HEK293 (cell line): ENCODE results near the gene SQSTM1.

Experiments
- CTCF ChIA-PET: fragments of 350-600 bp; formaldehyde crosslinking; extraction: SDS; loops from one replicate; lab custom pipeline; 2021; ENCODE audit warnings: antibody characterized with exemption; lab: Yijun Ruan, JAX
- POLR2A ChIA-PET: fragments of 300-600 bp; formaldehyde crosslinking; extraction: SDS; loops from one replicate; lab custom pipeline; 2020; ENCODE audit warnings: antibody characterized with exemption, inconsistent platforms; lab: Yijun Ruan, JAX
- H3K27ac ChIP-seq: fragments of 200-500 bp; sonication (Bioruptor generic); 2 replicates; pipeline ENCODE4 v1.5.1; 2014; ENCODE audit warnings: low read depth, low read length, control low read depth, inconsistent platforms; ENCODE audit errors: extremely low read depth
- H3K36me3 ChIP-seq, 2 experiments: fragments of 200-500 bp in 1 of 2; sonication (Bioruptor generic) in 1 of 2; 1 replicate in 1 of 2; 2 replicates in 1 of 2; pipeline ENCODE4 v1.5.1; 2014 to 2017; ENCODE audit warnings: inconsistent platforms in 2 of 2, low read length in 2 of 2; ENCODE audit not compliant: control insufficient read depth in 2 of 2, insufficient read depth in 1 of 2
- H3K4me1 ChIP-seq: fragments of 200-500 bp; sonication (Bioruptor generic); 2 replicates; pipeline ENCODE4 v1.5.1; 2014; ENCODE audit warnings: mild to moderate bottlenecking, low read length, inconsistent platforms; ENCODE audit not compliant: control insufficient read depth, insufficient read depth
- H3K4me3 ChIP-seq: 2 replicates; pipeline ENCODE4 v1.5.1; 2011; ENCODE audit warnings: low read depth, mild to moderate bottlenecking, control low read depth, low read length, moderate library complexity
- H3K9me3 ChIP-seq: fragments of 200-500 bp; sonication (Bioruptor generic); 2 replicates; pipeline ENCODE4 v1.5.1; 2014; ENCODE audit warnings: low read depth, low read length, inconsistent platforms; ENCODE audit not compliant: control insufficient read depth, insufficient read depth
- EGR2 ChIP-seq: fragments of 450-650 bp; formaldehyde crosslinking; IDR thresholded peaks from 2 replicates; pipeline ENCODE4 v1.5.1; 2016; ENCODE audit warnings: low read depth, missing biosample characterization, missing genetic modification characterization
- MYNN ChIP-seq: fragments of 450-650 bp; formaldehyde crosslinking; IDR thresholded peaks from 2 replicates; pipeline ENCODE4 v1.5.1; 2016; ENCODE audit warnings: missing biosample characterization, missing genetic modification characterization, borderline replicate concordance
- OVOL3 ChIP-seq: fragments of 450-650 bp; formaldehyde crosslinking; IDR thresholded peaks from 2 replicates; pipeline ENCODE4 v1.5.1; 2016; ENCODE audit warnings: missing biosample characterization, missing genetic modification characterization
- PRDM6 ChIP-seq: fragments of 450-650 bp; formaldehyde crosslinking; IDR thresholded peaks from 2 replicates; pipeline ENCODE4 v1.5.1; 2017; ENCODE audit warnings: missing biosample characterization, missing genetic modification characterization
- SP7 ChIP-seq: fragments of 450-650 bp; formaldehyde crosslinking; IDR thresholded peaks from 2 replicates; pipeline ENCODE4 v1.5.1; 2016; ENCODE audit warnings: missing biosample characterization, missing genetic modification characterization
- YY2 ChIP-seq: fragments of 450-650 bp; formaldehyde crosslinking; IDR thresholded peaks from 2 replicates; pipeline ENCODE4 v1.5.1; 2016; ENCODE audit warnings: missing biosample characterization, missing genetic modification characterization
- ZBTB6 ChIP-seq: fragments of 450-650 bp; formaldehyde crosslinking; IDR thresholded peaks from 2 replicates; pipeline ENCODE4 v1.5.1; 2017; ENCODE audit warnings: missing biosample characterization, missing genetic modification characterization
- ZNF2 ChIP-seq: fragments of 450-650 bp; formaldehyde crosslinking; IDR thresholded peaks from 2 replicates; pipeline ENCODE4 v1.5.1; 2016; ENCODE audit warnings: missing biosample characterization, missing genetic modification characterization
- ZNF350 ChIP-seq: fragments of 450-650 bp; formaldehyde crosslinking; IDR thresholded peaks from 2 replicates; pipeline ENCODE4 v1.5.0; 2017; ENCODE audit warnings: missing biosample characterization, mild to moderate bottlenecking, missing genetic modification characterization
- ZNF555 ChIP-seq: fragments of 450-650 bp; formaldehyde crosslinking; conservative IDR thresholded peaks from 2 replicates; pipeline ENCODE4 v1.5.1; 2017; ENCODE audit warnings: missing biosample characterization, mild to moderate bottlenecking, missing genetic modification characterization, inconsistent platforms
- ZNF624 ChIP-seq: fragments of 450-650 bp; formaldehyde crosslinking; IDR thresholded peaks from 2 replicates; pipeline ENCODE4 v1.5.1; 2017; ENCODE audit warnings: missing biosample characterization, missing genetic modification characterization
- ZNF785 ChIP-seq: fragments of 450-650 bp; formaldehyde crosslinking; IDR thresholded peaks from 2 replicates; pipeline ENCODE4 v1.5.1; 2016; ENCODE audit warnings: missing biosample characterization, missing genetic modification characterization
- ZNF843 ChIP-seq: fragments of 450-650 bp; formaldehyde crosslinking; IDR thresholded peaks from 2 replicates; pipeline ENCODE4 v1.5.1; 2016; ENCODE audit warnings: missing biosample characterization, missing genetic modification characterization
- ZSCAN30 ChIP-seq: fragments of 450-650 bp; IDR thresholded peaks from 2 replicates; pipeline ENCODE4 v1.5.1; 2018; ENCODE audit warnings: missing biosample characterization, mild to moderate bottlenecking, missing genetic modification characterization, moderate library complexity
- TF ChIP-seq, protein P1 (sequence below): fragments of 450-650 bp; formaldehyde crosslinking; IDR thresholded peaks from 2 replicates; pipeline ENCODE4 v1.5.1; 2016; ENCODE audit warnings: missing biosample characterization, missing genetic modification characterization, borderline replicate concordance
- TF ChIP-seq, protein P2 (sequence below): fragments of 450-650 bp; formaldehyde crosslinking; IDR thresholded peaks from 2 replicates; pipeline ENCODE4 v1.5.1; 2017; ENCODE audit warnings: missing biosample characterization, missing genetic modification characterization
- TF ChIP-seq, protein P3 (sequence below): sonication (generic); formaldehyde crosslinking; IDR thresholded peaks from 2 replicates; pipeline ENCODE4 v1.8.1; 2022; ENCODE audit warnings: mild to moderate bottlenecking, moderate library complexity, missing genetic modification reagents

The SQSTM1 gene

GRCh38 chr5:179880848-179881590 is 60.3 kb downstream of the SQSTM1 start:
- Histone ChIP-seq H3K9me3 (no peaks in the 10 kb centered on the region; the same call in 1 of the 2 replicates), H3K4me1 (no peaks in the 10 kb centered on the region)
- POLR2A ChIA-PET, result interaction anchor here (0.7 kb wide), 1 partner anchor 9 kb away, joined by 3 read pairs; no protein-coding TSS in a partner anchor
- no peak for TF ChIP-seq ZNF2
- TF ChIP-seq, protein P1, sequence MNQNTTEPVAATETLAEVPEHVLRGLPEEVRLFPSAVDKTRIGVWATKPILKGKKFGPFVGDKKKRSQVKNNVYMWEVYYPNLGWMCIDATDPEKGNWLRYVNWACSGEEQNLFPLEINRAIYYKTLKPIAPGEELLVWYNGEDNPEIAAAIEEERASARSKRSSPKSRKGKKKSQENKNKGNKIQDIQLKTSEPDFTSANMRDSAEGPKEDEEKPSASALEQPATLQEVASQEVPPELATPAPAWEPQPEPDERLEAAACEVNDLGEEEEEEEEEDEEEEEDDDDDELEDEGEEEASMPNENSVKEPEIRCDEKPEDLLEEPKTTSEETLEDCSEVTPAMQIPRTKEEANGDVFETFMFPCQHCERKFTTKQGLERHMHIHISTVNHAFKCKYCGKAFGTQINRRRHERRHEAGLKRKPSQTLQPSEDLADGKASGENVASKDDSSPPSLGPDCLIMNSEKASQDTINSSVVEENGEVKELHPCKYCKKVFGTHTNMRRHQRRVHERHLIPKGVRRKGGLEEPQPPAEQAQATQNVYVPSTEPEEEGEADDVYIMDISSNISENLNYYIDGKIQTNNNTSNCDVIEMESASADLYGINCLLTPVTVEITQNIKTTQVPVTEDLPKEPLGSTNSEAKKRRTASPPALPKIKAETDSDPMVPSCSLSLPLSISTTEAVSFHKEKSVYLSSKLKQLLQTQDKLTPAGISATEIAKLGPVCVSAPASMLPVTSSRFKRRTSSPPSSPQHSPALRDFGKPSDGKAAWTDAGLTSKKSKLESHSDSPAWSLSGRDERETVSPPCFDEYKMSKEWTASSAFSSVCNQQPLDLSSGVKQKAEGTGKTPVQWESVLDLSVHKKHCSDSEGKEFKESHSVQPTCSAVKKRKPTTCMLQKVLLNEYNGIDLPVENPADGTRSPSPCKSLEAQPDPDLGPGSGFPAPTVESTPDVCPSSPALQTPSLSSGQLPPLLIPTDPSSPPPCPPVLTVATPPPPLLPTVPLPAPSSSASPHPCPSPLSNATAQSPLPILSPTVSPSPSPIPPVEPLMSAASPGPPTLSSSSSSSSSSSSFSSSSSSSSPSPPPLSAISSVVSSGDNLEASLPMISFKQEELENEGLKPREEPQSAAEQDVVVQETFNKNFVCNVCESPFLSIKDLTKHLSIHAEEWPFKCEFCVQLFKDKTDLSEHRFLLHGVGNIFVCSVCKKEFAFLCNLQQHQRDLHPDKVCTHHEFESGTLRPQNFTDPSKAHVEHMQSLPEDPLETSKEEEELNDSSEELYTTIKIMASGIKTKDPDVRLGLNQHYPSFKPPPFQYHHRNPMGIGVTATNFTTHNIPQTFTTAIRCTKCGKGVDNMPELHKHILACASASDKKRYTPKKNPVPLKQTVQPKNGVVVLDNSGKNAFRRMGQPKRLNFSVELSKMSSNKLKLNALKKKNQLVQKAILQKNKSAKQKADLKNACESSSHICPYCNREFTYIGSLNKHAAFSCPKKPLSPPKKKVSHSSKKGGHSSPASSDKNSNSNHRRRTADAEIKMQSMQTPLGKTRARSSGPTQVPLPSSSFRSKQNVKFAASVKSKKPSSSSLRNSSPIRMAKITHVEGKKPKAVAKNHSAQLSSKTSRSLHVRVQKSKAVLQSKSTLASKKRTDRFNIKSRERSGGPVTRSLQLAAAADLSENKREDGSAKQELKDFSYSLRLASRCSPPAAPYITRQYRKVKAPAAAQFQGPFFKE (tag by site-specific recombination), result no peak
- no peak for TF ChIP-seq PRDM6 (tag by site-specific recombination)
- no peak for TF ChIP-seq ZNF785
- TF ChIP-seq EGR2 (tag by site-specific recombination), result no peak
- no peak for TF ChIP-seq ZNF350 (tag by site-specific recombination)
- TF ChIP-seq, protein P2, sequence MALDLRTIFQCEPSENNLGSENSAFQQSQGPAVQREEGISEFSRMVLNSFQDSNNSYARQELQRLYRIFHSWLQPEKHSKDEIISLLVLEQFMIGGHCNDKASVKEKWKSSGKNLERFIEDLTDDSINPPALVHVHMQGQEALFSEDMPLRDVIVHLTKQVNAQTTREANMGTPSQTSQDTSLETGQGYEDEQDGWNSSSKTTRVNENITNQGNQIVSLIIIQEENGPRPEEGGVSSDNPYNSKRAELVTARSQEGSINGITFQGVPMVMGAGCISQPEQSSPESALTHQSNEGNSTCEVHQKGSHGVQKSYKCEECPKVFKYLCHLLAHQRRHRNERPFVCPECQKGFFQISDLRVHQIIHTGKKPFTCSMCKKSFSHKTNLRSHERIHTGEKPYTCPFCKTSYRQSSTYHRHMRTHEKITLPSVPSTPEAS (tag by site-specific recombination), result no peak
- no peak for TF ChIP-seq ZBTB6
- TF ChIP-seq, protein P3, sequence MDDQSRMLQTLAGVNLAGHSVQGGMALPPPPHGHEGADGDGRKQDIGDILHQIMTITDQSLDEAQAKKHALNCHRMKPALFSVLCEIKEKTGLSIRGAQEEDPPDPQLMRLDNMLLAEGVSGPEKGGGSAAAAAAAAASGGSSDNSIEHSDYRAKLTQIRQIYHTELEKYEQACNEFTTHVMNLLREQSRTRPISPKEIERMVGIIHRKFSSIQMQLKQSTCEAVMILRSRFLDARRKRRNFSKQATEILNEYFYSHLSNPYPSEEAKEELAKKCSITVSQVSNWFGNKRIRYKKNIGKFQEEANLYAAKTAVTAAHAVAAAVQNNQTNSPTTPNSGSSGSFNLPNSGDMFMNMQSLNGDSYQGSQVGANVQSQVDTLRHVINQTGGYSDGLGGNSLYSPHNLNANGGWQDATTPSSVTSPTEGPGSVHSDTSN (CRISPR knock-in tag), result no peak
- no peak for TF ChIP-seq ZSCAN30 (tag by site-specific recombination)
- TF ChIP-seq ZNF843, result no peak
- TF ChIP-seq ZNF555 (tag by site-specific recombination), result no peak
- no peak for TF ChIP-seq OVOL3 (tag by site-specific recombination)
- no peak for TF ChIP-seq MYNN (tag by site-specific recombination)
- TF ChIP-seq YY2 (tag by site-specific recombination), result no peak
- no peak for TF ChIP-seq ZNF624
- no peak for TF ChIP-seq SP7 (tag by site-specific recombination)
- TF ChIP-seq, all 188 proteins: peak for 0
- CTCF ChIA-PET, result no interaction called here
- no peak overlapping the region for H3K4me3 ChIP-seq
- H3K36me3 ChIP-seq, result peaks cover 35 to 88% of the 10 kb centered on the region in 2 experiments
- H3K27ac ChIP-seq, result no peak overlapping the region
